Stomach (tissue), 4 donors: Measurements from ENCODE around the gene IGSF21.

ENCODE experiments used
- POLR2AphosphoS5 ChIP-seq, 3 donors: sonication (generic); formaldehyde crosslinking; IDR thresholded peaks; one replicate each; pipeline ENCODE4 v1.6.1; 2016; ENCODE audit warnings: antibody characterized with exemption in 3 of 3
- TF ChIP-seq, protein P1 (sequence below), 7 experiments: fragments of 450-650 bp in 4 of 7; fragments of 200-600 bp in 3 of 7; sonication (generic) in 3 of 7; IDR thresholded peaks; one replicate each; pipeline ENCODE4 v1.5.1; 2016 to 2019; ENCODE audit warnings: antibody characterized with exemption in 7 of 7, control low read depth in 2 of 7, mild to moderate bottlenecking in 1 of 7

DNA sequence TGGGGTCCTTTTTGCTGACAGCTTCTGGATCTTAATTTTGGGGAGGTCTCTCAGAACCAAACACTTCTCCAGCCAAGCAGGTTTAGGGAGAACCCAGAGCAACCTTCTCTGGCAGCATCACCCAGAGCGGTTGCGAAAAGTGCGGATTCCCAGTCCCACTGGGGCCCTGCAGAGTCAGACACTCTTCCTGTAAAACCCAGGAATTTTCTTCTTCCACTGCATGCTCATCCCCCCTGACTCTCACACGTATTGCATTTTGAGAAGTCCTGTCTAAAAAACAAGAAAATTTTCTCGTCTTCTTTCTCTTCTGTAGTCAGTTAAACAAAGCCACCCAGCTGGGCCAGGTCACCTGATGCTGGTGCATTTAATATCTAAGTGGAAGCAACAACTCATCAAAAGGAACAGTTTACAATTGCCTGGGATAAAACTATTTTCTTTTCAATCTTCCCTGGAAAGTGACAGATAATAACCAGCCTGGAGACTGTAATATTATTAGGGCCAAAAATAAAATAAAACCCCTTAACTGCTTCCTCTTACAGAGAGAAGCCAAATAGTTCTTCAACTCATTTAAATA lies 156.0 kb downstream of the IGSF21 start:
- TF ChIP-seq, protein P1, sequence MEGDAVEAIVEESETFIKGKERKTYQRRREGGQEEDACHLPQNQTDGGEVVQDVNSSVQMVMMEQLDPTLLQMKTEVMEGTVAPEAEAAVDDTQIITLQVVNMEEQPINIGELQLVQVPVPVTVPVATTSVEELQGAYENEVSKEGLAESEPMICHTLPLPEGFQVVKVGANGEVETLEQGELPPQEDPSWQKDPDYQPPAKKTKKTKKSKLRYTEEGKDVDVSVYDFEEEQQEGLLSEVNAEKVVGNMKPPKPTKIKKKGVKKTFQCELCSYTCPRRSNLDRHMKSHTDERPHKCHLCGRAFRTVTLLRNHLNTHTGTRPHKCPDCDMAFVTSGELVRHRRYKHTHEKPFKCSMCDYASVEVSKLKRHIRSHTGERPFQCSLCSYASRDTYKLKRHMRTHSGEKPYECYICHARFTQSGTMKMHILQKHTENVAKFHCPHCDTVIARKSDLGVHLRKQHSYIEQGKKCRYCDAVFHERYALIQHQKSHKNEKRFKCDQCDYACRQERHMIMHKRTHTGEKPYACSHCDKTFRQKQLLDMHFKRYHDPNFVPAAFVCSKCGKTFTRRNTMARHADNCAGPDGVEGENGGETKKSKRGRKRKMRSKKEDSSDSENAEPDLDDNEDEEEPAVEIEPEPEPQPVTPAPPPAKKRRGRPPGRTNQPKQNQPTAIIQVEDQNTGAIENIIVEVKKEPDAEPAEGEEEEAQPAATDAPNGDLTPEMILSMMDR (IDR thresholded peaks at IDR 0.05): no peak
- TF ChIP-seq POLR2AphosphoS5 (IDR thresholded peaks at IDR 0.05): no peak
